Upper lobe of right lung (tissue), 1 donor: Measurements from ENCODE around the gene PLB1. TPM values are rescaled to one million over a fixed set of nuclear protein-coding genes. Genes with fewer than 3 reads are reported as not detected.

ENCODE experiments used
- ATAC-seq: fragments of 200-7000 bp; cut with Tn5 transposase; one replicate; pipeline ENCODE4 v1.9.1; 2020; ENCODE audit warnings: mild to moderate bottlenecking, moderate library complexity
- DNase-seq: peaks from one replicate; pipeline ENCODE4 v3.0.0-alpha.2; 2020
- H3K27ac ChIP-seq: fragments of 200-600 bp; one replicate; pipeline ENCODE4 v1.8.0; 2022
- H3K27me3 ChIP-seq: fragments of 200-600 bp; one replicate; pipeline ENCODE4 v1.8.0; 2022; ENCODE audit warnings: mild to moderate bottlenecking
- H3K36me3 ChIP-seq: fragments of 200-600 bp; one replicate; pipeline ENCODE4 v1.8.0; 2022
- H3K4me1 ChIP-seq: fragments of 200-600 bp; one replicate; pipeline ENCODE4 v1.8.0; 2022
- H3K4me3 ChIP-seq: fragments of 200-600 bp; one replicate; pipeline ENCODE4 v1.8.0; 2022; ENCODE audit warnings: mild to moderate bottlenecking
- H3K9me3 ChIP-seq: fragments of 200-600 bp; one replicate; pipeline ENCODE4 v1.8.0; 2022
- intact Hi-C: fragments of 100-400 bp; cut with DNase I; formaldehyde crosslinking; loops from one replicate; pipeline ENCODE4 v1.11.0; 2022
- total RNA-seq: library from RNA; stranded (reverse); fragmentation: NEBNext Ultra II Directional; extraction: Animal tissue kit (Norgen Biotek cat#: 25700); gene quantifications from one replicate; pipeline ENCODE4 v1.2.1, GENCODE V29; 2021
- TF ChIP-seq, protein P1 (sequence below): fragments of 200-600 bp; IDR thresholded peaks from one replicate; pipeline ENCODE4 v1.8.0; 2022; ENCODE audit warnings: antibody characterized with exemption
- donor health status: DM: no; HTN: yes; CAD: no; lungs with severe emphysema.

Gene PLB1
- total RNA-seq, 1 donor from 2014 or later: 4.2 TPM

DNA sequence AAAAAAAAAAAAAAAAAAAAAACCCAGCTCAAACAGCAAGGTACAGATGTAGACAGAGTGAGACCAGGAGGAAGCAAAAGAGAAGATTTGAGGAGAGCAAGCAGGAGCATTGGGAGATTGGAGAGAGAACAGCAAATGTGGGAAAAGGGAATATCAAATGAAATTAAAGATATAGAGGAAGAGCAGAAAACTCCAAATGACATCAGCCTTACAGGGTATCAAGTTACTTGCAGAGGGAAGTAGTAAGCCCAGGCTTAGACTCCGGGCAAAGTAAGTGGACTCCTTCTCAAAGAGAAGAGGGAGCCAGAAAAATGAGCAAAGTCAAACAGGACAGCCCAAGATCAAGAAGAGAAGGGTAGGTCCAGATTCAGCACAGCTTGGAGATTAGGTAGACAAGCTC is 162.5 kb downstream of the PLB1 start:
- TF ChIP-seq, protein P1, sequence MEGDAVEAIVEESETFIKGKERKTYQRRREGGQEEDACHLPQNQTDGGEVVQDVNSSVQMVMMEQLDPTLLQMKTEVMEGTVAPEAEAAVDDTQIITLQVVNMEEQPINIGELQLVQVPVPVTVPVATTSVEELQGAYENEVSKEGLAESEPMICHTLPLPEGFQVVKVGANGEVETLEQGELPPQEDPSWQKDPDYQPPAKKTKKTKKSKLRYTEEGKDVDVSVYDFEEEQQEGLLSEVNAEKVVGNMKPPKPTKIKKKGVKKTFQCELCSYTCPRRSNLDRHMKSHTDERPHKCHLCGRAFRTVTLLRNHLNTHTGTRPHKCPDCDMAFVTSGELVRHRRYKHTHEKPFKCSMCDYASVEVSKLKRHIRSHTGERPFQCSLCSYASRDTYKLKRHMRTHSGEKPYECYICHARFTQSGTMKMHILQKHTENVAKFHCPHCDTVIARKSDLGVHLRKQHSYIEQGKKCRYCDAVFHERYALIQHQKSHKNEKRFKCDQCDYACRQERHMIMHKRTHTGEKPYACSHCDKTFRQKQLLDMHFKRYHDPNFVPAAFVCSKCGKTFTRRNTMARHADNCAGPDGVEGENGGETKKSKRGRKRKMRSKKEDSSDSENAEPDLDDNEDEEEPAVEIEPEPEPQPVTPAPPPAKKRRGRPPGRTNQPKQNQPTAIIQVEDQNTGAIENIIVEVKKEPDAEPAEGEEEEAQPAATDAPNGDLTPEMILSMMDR: no peak
- no peak overlapping the region for H3K27ac ChIP-seq

DNA sequence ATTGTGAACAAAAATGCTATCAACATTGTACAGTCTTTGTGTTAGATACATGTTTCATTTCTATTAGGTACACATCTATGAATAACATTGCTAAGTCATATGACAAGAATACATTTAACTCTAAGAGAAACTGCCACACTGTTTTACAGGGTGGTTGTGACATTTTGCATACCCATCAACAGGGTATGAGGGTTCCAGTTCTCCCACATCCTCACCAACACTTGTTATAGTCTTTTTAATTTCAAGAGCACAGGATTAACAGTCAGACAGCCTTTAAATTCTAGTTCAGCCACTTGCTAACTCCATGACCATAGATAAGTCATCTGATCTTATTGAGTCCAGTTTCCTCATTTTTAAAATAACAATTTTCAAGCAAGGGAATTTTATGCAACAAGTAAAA is 163.3 kb downstream of the PLB1 start:
- no peaks in the 10 kb centered on the region for H3K9me3 ChIP-seq
- ATAC-seq (no peak), DNase-seq (no peak)
- H3K27me3 ChIP-seq: no peaks in the 10 kb centered on the region
- H3K27ac ChIP-seq: peak overlapping the region; percentile 2
- TF ChIP-seq, protein P1: no peak
- no peaks in the 10 kb centered on the region for H3K36me3 ChIP-seq
- intact Hi-C loops: no loop called here
- H3K4me3 ChIP-seq: no peak overlapping the region
- peaks cover 29% of the 10 kb centered on the region for H3K4me1 ChIP-seq

More for the DNA sequence above, 162.5 kb downstream of the PLB1 start:
- Histone ChIP-seq H3K9me3 (no peaks in the 10 kb centered on the region), H3K27me3 (no peaks in the 10 kb centered on the region), H3K36me3 (no peaks in the 10 kb centered on the region), H3K4me1 (peaks cover 21% of the 10 kb centered on the region), H3K4me3 (no peak overlapping the region)
- DNase-seq (no peak), ATAC-seq (no peak)
- intact Hi-C loops: no loop called here

DNA sequence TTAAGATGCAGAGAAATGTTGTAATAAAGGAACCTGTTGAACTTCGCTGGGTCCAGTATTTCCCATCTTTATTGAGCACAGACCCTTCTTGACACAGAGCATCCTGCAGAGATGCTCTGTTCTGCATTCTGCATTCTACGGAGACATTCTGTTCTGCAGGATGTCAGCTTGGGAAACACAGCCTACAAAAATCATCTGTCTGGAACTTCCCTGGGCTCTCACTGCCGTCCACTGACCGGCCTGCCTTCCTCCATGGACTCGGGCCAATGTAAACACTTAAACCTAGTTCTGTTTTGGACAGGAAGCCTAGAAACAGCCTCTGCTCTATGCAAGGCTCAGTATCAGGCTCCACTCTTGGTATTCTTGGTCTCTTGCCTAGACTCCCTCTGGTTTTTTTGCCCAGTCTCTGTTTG is 165.7 kb downstream of the PLB1 start:
- Histone ChIP-seq H3K4me1 (peaks cover 25% of the 10 kb centered on the region), H3K27me3 (no peaks in the 10 kb centered on the region), H3K36me3 (no peaks in the 10 kb centered on the region), H3K4me3 (no peak overlapping the region), H3K9me3 (no peaks in the 10 kb centered on the region), H3K27ac (peak overlapping the region; percentile 70)
- ATAC-seq (peak; percentile 80), DNase-seq (no peak)
- TF ChIP-seq, protein P1: no peak
- intact Hi-C loops: no loop called here

DNA sequence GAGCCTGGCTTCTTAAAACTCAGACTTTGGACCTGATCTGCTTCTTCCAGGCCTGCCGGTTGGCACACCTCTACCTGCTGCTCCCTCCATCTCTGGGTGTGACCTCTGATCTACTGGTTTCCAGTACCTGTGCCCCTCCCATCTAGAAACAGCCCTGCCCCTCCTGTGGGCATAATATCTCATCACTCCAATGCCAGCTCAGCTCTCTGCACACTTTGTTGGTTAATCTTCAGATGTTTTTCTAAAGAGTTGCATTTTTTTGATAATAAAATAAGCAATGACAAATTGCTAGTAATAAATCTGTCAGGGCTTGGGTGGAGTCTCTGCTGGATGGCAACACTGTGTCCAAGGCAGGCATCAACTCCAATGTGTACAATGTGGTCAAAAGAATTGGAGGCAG is 166.2 kb downstream of the PLB1 start:
- H3K36me3 ChIP-seq: no peaks in the 10 kb centered on the region
- H3K27ac ChIP-seq: peak overlapping the region; percentile 65
- H3K9me3 ChIP-seq: no peaks in the 10 kb centered on the region
- no peak for DNase-seq
- peak; percentile 2 for ATAC-seq
- H3K4me1 ChIP-seq: peaks cover 25% of the 10 kb centered on the region
- H3K4me3 ChIP-seq: no peak overlapping the region
- TF ChIP-seq, protein P1: no peak
- no peaks in the 10 kb centered on the region for H3K27me3 ChIP-seq
- intact Hi-C loops: no loop called here

DNA sequence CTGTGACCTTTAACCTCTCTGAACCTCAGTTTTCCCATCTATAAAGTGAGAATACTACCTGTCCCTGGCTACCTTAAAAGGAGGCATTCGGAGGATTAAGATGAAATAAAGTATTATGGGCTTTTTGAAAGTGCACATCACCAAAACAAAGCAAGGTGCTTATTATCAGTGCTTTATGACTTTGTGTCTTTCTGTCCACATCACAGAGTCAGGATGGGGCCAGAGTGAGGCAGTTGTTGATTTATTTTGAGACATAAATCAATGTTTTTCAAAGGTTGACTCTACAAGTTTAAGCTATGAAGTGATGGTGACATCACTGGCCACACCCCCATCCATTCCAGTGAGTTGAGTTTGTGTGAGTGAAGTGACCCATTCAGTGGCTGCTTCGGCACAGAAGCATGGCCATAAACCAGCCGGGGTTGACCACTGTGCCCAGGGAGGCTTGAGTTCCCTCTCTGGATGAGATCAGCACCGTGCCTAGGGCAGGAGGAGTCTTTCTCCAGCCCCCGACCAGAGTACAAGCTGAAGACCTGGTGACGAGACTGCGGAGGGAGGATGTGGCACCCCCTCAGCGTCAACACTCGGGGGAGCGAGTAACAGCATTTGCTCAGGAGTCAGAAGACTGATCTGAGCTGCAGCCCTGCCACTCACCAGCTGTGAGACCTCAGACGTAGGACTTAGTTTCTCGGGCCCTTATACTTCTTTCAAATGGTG is 166.8 kb downstream of the PLB1 start:
- Histone ChIP-seq H3K4me1 (peaks cover 25% of the 10 kb centered on the region), H3K27me3 (no peaks in the 10 kb centered on the region), H3K9me3 (no peaks in the 10 kb centered on the region), H3K4me3 (no peak overlapping the region), H3K36me3 (no peaks in the 10 kb centered on the region), H3K27ac (peak overlapping the region; percentile 65)
- peak; percentile 12 for ATAC-seq
- no peak for DNase-seq
- intact Hi-C loops: no loop called here
- TF ChIP-seq, protein P1: no peak
